Parathyroid adenoma (tissue), 2 donors: Measurements from ENCODE around the gene EGFLAM.

Experiments
- H2AFZ ChIP-seq: fragments of 300-600 bp; sonication (generic); one replicate; pipeline ENCODE4 v1.7.0; 2017; ENCODE audit warnings: antibody characterized with exemption, mild to moderate bottlenecking
- H3K27ac ChIP-seq: fragments of 300-600 bp; sonication (generic); one replicate; pipeline ENCODE4 v1.7.0; 2017
- H3K27me3 ChIP-seq: fragments of 300-600 bp; sonication (generic); one replicate; pipeline ENCODE4 v1.7.0; 2017; ENCODE audit warnings: low read length; ENCODE audit not compliant: control insufficient read depth, insufficient read depth
- H3K36me3 ChIP-seq: fragments of 300-600 bp; sonication (generic); one replicate; pipeline ENCODE4 v1.7.0; 2017; ENCODE audit warnings: low read length; ENCODE audit not compliant: control insufficient read depth, insufficient read depth
- H3K4me1 ChIP-seq: fragments of 300-600 bp; sonication (generic); one replicate; pipeline ENCODE4 v1.7.0; 2017; ENCODE audit warnings: control low read depth
- H3K4me2 ChIP-seq: fragments of 300-600 bp; sonication (generic); one replicate; pipeline ENCODE4 v1.7.0; 2017; ENCODE audit warnings: low read length
- H3K4me3 ChIP-seq: fragments of 300-600 bp; sonication (generic); one replicate; pipeline ENCODE4 v1.7.0; 2017; ENCODE audit warnings: low read depth, low read length
- H3K79me2 ChIP-seq: fragments of 300-600 bp; sonication (generic); one replicate; pipeline ENCODE4 v1.7.0; 2017; ENCODE audit warnings: control low read depth
- H3K9ac ChIP-seq: fragments of 300-600 bp; sonication (generic); one replicate; pipeline ENCODE4 v1.7.0; 2017; ENCODE audit warnings: mild to moderate bottlenecking
- H3K9me3 ChIP-seq: fragments of 300-600 bp; sonication (generic); one replicate; pipeline ENCODE4 v1.7.0; 2017; ENCODE audit warnings: low read length; ENCODE audit not compliant: control insufficient read depth
- TF ChIP-seq, protein P1 (sequence below): fragments of 300-600 bp; sonication (generic); IDR thresholded peaks from one replicate; pipeline ENCODE4 v1.7.0; 2017; ENCODE audit warnings: antibody characterized with exemption, mild to moderate bottlenecking
- donor health status: primary hyperparathyroidism.

Gene EGFLAM

GRCh38 chr5:38362713-38363112 lies 104.4 kb downstream of the EGFLAM start:
- no peaks in the 10 kb centered on the region for H3K36me3 ChIP-seq
- H3K9ac ChIP-seq, result no peak overlapping the region
- H3K4me1 ChIP-seq, result no peaks in the 10 kb centered on the region
- no peaks in the 10 kb centered on the region for H3K9me3 ChIP-seq
- H3K79me2 ChIP-seq, result no peaks in the 10 kb centered on the region
- no peak overlapping the region for H3K4me3 ChIP-seq
- TF ChIP-seq, protein P1, sequence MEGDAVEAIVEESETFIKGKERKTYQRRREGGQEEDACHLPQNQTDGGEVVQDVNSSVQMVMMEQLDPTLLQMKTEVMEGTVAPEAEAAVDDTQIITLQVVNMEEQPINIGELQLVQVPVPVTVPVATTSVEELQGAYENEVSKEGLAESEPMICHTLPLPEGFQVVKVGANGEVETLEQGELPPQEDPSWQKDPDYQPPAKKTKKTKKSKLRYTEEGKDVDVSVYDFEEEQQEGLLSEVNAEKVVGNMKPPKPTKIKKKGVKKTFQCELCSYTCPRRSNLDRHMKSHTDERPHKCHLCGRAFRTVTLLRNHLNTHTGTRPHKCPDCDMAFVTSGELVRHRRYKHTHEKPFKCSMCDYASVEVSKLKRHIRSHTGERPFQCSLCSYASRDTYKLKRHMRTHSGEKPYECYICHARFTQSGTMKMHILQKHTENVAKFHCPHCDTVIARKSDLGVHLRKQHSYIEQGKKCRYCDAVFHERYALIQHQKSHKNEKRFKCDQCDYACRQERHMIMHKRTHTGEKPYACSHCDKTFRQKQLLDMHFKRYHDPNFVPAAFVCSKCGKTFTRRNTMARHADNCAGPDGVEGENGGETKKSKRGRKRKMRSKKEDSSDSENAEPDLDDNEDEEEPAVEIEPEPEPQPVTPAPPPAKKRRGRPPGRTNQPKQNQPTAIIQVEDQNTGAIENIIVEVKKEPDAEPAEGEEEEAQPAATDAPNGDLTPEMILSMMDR, result no peak
- no peaks in the 10 kb centered on the region for H3K27me3 ChIP-seq
- no peak overlapping the region for H3K4me2 ChIP-seq
- H3K27ac ChIP-seq, result no peak overlapping the region
- H2AFZ ChIP-seq, result no peak overlapping the region

DNA sequence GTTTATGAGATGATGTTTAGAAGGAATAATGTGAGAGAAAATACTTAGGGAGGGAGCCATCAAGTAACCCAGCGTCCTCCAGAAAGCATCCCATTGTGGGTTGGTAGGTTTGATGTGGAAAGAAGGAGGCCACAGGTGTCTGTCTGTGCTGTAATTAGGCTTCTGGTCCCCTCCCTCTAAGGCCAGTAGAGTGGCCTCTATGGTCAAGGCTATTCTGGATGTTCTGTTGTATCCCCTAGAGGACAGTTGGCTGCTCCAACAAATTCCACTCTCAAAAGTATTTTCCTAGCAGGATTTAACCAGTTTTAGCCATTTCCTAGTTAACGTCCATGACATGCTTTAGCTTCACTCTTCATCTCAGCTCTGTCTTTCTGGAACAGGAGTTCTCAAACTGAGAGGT lies 106.5 kb downstream of the EGFLAM start:
- no peak overlapping the region for H2AFZ ChIP-seq
- no peak overlapping the region for H3K27ac ChIP-seq
- H3K27me3 ChIP-seq, result no peaks in the 10 kb centered on the region
- H3K9me3 ChIP-seq, result no peaks in the 10 kb centered on the region
- H3K4me3 ChIP-seq, result no peak overlapping the region
- no peaks in the 10 kb centered on the region for H3K4me1 ChIP-seq
- H3K79me2 ChIP-seq, result no peaks in the 10 kb centered on the region
- TF ChIP-seq, protein P1, result no peak
- H3K36me3 ChIP-seq, result no peaks in the 10 kb centered on the region
- H3K9ac ChIP-seq, result no peak overlapping the region
- no peak overlapping the region for H3K4me2 ChIP-seq

GRCh38 chr5:38367410-38367809 lies 109.1 kb downstream of the EGFLAM start:
- TF ChIP-seq, protein P1, result no peak
- Histone ChIP-seq H3K27me3 (no peaks in the 10 kb centered on the region), H2AFZ (no peak overlapping the region), H3K4me2 (no peak overlapping the region), H3K9ac (no peak overlapping the region), H3K4me3 (no peak overlapping the region), H3K79me2 (no peaks in the 10 kb centered on the region), H3K4me1 (no peaks in the 10 kb centered on the region), H3K27ac (no peak overlapping the region), H3K9me3 (no peaks in the 10 kb centered on the region), H3K36me3 (no peaks in the 10 kb centered on the region)

DNA sequence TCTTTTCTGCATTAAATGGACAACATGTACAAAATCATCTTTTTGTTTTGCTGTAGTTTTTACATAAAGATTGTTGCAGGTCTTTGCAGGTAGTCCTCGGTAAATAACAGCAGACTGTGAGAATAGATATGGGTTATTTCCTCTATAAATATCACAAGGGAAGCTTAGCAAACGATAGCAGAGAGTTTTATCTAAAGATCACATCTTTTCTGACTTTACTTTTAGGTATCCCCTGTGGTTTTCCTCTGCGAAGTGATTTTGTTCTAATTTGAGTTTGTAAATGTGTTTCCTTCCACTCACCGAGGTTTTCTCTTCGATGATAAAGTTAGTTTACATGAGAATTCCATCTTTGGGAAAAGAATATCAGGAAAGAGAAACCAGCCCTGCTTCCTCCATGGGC lies 109.6 kb downstream of the EGFLAM start:
- TF ChIP-seq, protein P1, result no peak
- no peaks in the 10 kb centered on the region for H3K36me3 ChIP-seq
- peak overlapping the region; percentile 41 for H2AFZ ChIP-seq
- H3K27ac ChIP-seq, result no peak overlapping the region
- H3K4me2 ChIP-seq, result no peak overlapping the region
- no peaks in the 10 kb centered on the region for H3K4me1 ChIP-seq
- no peak overlapping the region for H3K9ac ChIP-seq
- no peaks in the 10 kb centered on the region for H3K79me2 ChIP-seq
- H3K9me3 ChIP-seq, result no peaks in the 10 kb centered on the region
- H3K27me3 ChIP-seq, result no peaks in the 10 kb centered on the region
- no peak overlapping the region for H3K4me3 ChIP-seq

- Histone ChIP-seq H3K36me3 (no peaks in the 10 kb centered on the region), H2AFZ (no peak overlapping the region), H3K4me1 (no peaks in the 10 kb centered on the region), H3K4me2 (no peak overlapping the region), H3K27ac (no peak overlapping the region), H3K9ac (no peak overlapping the region), H3K4me3 (no peak overlapping the region), H3K27me3 (no peaks in the 10 kb centered on the region), H3K79me2 (no peaks in the 10 kb centered on the region), H3K9me3 (no peaks in the 10 kb centered on the region)
- TF ChIP-seq, protein P1, result no peak
These were observed 111.3 kb downstream of the EGFLAM start for GRCh38 chr5:38369692-38370091.
